HepG2 (cell line): ENCODE data around the gene FEM1C. TPM values are rescaled to one million over a fixed set of nuclear protein-coding genes. Genes with fewer than 3 reads are reported as not detected.

Experiments used
- DBP ChIP-seq: sonication (generic); formaldehyde crosslinking; IDR thresholded peaks from 2 replicates; pipeline ENCODE4 v1.4.0; 2020; ENCODE audit warnings: missing genetic modification reagents; ENCODE audit errors: not compliant biosample characterization
- ELK4 ChIP-seq: sonication (generic); formaldehyde crosslinking; IDR thresholded peaks from 2 replicates; pipeline ENCODE4 v1.9.0; 2021; ENCODE audit warnings: missing genetic modification reagents, borderline replicate concordance
- ETV5 ChIP-seq: IDR thresholded peaks from 2 replicates; pipeline ENCODE4 v1.6.1; 2018; ENCODE audit warnings: missing biosample characterization, missing genetic modification reagents, inconsistent platforms, borderline replicate concordance
- KIAA2018 ChIP-seq: sonication (generic); formaldehyde crosslinking; IDR thresholded peaks from 2 replicates; pipeline ENCODE4 v1.5.0; 2020; ENCODE audit warnings: mild to moderate bottlenecking, missing genetic modification reagents, borderline replicate concordance
- MEIS1 ChIP-seq: sonication (generic); formaldehyde crosslinking; IDR thresholded peaks from 2 replicates; pipeline ENCODE4 v1.9.0; 2021; ENCODE audit warnings: mild to moderate bottlenecking, missing genetic modification reagents, moderate library complexity, borderline replicate concordance
- MIER2 ChIP-seq: IDR thresholded peaks from 2 replicates; pipeline ENCODE4 v1.6.1; 2016; ENCODE audit warnings: missing biosample characterization, missing genetic modification reagents
- NCOA5 ChIP-seq: sonication (generic); formaldehyde crosslinking; IDR thresholded peaks from 2 replicates; pipeline ENCODE4 v1.4.0; 2020; ENCODE audit warnings: missing genetic modification reagents
- RXRA ChIP-seq: sonication (generic); formaldehyde crosslinking; IDR thresholded peaks from 2 replicates; pipeline ENCODE4 v1.5.1; 2020; ENCODE audit warnings: missing genetic modification reagents
- SP140L ChIP-seq: sonication (generic); formaldehyde crosslinking; IDR thresholded peaks from 2 replicates; pipeline ENCODE4 v1.4.0; 2020; ENCODE audit warnings: missing genetic modification reagents, borderline replicate concordance
- SRY ChIP-seq: sonication (generic); formaldehyde crosslinking; IDR thresholded peaks from 2 replicates; pipeline ENCODE4 v1.8.0; 2022; ENCODE audit warnings: mild to moderate bottlenecking, missing genetic modification reagents
- TRAFD1 ChIP-seq: sonication (generic); formaldehyde crosslinking; IDR thresholded peaks from 2 replicates; pipeline ENCODE4 v1.5.1; 2020; ENCODE audit warnings: missing genetic modification reagents, mild to moderate bottlenecking, borderline replicate concordance
- U2AF1 ChIP-seq: fragments of 200-400 bp; formaldehyde crosslinking; optimal IDR thresholded peaks from 2 replicates; pipeline ENCODE3; 2017; ENCODE audit warnings: mild to moderate bottlenecking, low read depth, low read length
- ZFP36L2 ChIP-seq: sonication (generic); formaldehyde crosslinking; IDR thresholded peaks from 2 replicates; pipeline ENCODE4 v1.4.0; 2020; ENCODE audit warnings: missing genetic modification reagents
- polyA plus RNA-seq, 8 experiments: library from polyadenylated mRNA; depleted of rRNA in 3 of 8; stranded (reverse) in 7 of 8; unstranded in 1 of 8; fragments of >200 nt; fragmentation: Illumina TruSeq in 4 of 8; extraction: Trizol in 4 of 8; gene quantifications; 2 replicates each; pipeline versions ENCODE4 v1.2.1 to v1.2.3, GENCODE V29; 2011 to 2016; ENCODE audit warnings: low read depth in 4 of 8, missing spikeins in 1 of 8, mixed read lengths in 1 of 8; ENCODE audit not compliant: insufficient read depth in 1 of 8
- total RNA-seq, 5 experiments: library from RNA; depleted of rRNA; stranded (reverse); fragments of >200 nt; fragmentation: Illumina TruSeq; extraction: Trizol; gene quantifications; 2 replicates each; pipeline ENCODE4 v1.2.3, GENCODE V29; 2016; ENCODE audit warnings: low read depth in 1 of 5
- TF ChIP-seq, protein P1 (sequence below): sonication (generic); formaldehyde crosslinking; IDR thresholded peaks from 2 replicates; pipeline ENCODE4 v1.8.1; 2023; ENCODE audit warnings: mild to moderate bottlenecking, missing genetic modification reagents

The FEM1C gene
- total and polyA plus RNA-seq, 2 of the 13 experiments (the other 11 are each of a cell fraction or from before 2014, with no cell fraction given) = 5.5 to 8.3 TPM

DNA sequence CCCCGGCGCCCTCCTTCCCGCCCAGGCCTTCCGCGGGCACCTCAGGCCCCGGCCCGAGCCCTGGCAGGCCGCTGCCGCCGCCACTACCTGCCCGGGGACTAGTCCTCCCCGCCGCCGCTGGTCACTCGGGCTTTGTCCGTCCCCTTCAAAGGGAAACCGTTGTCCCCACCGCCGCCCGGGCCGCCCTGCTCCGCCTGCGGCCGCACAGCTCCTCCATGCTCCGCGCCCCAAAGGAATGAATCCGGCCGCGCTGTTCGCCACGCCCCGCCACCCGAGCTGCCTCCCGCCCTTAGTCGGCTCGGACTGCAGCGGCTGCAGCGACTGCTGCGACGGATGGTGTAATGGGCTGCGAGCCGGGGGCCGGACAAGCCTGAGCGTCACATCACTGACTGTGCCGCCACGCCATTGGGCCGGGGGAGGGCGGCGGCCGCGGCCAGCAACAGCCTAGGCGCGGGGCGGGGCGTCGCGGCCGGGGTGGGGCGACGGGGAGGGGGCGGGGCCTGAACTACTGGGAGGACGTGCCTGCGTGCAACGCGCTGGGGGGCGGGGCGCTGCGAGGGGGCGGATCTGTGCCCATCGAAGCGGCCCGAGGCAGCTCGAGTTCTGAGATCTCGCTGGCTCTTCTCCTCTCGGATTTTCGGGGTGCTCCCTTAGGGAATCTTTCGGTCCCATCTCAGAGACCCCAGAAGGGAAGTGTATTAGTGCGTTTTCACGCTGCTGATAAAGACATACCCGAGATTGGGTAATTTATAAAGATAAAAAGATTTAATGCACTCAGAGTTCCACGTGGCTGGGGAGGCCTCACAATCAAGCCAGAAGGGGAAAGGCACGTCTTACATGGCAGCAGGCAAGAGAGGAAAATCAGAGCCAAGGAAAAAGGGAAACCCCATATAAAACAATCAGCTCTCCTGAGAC, at the start of gene FEM1C (continued):
- TF ChIP-seq RXRA (CRISPR knock-in tag) (peak; percentile 48; the same call in 1 of the 2 replicates), ZFP36L2 (CRISPR knock-in tag) (no peak), SRY (peak; percentile 92), U2AF1 (no peak), MEIS1 (CRISPR knock-in tag) (peak; percentile 60; the same call in 1 of the 2 replicates), TRAFD1 (CRISPR knock-in tag) (no peak), KIAA2018 (CRISPR knock-in tag) (0 out of 2 replicates have a peak, but pooled peaks have one; percentile 42), SP140L (no peak), ETV5 (CRISPR knock-in tag) (peak; percentile 36; the same call in 1 of the 2 replicates), ELK4 (CRISPR knock-in tag) (0 out of 2 replicates have a peak, but pooled peaks have one; percentile 35), DBP (CRISPR knock-in tag) (no peak), MIER2 (CRISPR knock-in tag) (no peak), NCOA5 (CRISPR knock-in tag) (no peak)
- TF ChIP-seq, protein P1, sequence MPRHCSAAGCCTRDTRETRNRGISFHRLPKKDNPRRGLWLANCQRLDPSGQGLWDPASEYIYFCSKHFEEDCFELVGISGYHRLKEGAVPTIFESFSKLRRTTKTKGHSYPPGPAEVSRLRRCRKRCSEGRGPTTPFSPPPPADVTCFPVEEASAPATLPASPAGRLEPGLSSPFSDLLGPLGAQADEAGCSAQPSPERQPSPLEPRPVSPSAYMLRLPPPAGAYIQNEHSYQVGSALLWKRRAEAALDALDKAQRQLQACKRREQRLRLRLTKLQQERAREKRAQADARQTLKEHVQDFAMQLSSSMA = no peak
